K562 (cell line): ENCODE measurements around the gene ADAP1. TPM values are rescaled to one million over a fixed set of nuclear protein-coding genes. Genes with fewer than 3 reads are reported as not detected.
A peak's percentile ranks its signal among the peaks of the same experiment; 100 is the strongest.

Experiments
- ADNP ChIP-seq: fragments of 200-800 bp; sonication (Bioruptor generic); IDR thresholded peaks from 2 replicates; pipeline ENCODE4 v1.6.1; 2016; ENCODE audit warnings: missing genetic modification characterization, missing compliant biosample characterization
- ARID1B ChIP-seq: fragments of 450-650 bp; IDR thresholded peaks from 2 replicates; pipeline ENCODE4 v1.6.1; 2016; ENCODE audit warnings: antibody characterized with exemption, mild to moderate bottlenecking, inconsistent platforms
- BHLHE40 ChIP-seq: IDR thresholded peaks from 2 replicates; pipeline ENCODE4 v1.6.1; 2011; ENCODE audit warnings: low read length, improper control_type of control experiment
- FOXK1 ChIP-seq: sonication (generic); formaldehyde crosslinking; IDR thresholded peaks from 2 replicates; pipeline ENCODE4 v1.8.0; 2022; ENCODE audit warnings: missing genetic modification reagents, mild to moderate bottlenecking, borderline replicate concordance
- HMG20A ChIP-seq: fragments of 450-650 bp; formaldehyde crosslinking; conservative IDR thresholded peaks from 2 replicates; pipeline ENCODE4 v1.4.0; 2020; ENCODE audit warnings: mild to moderate bottlenecking, mixed read lengths
- LEF1 ChIP-seq: fragments of 450-650 bp; IDR thresholded peaks from 2 replicates; pipeline ENCODE4 v1.6.1; 2016; ENCODE audit warnings: mild to moderate bottlenecking
- MEIS2 ChIP-seq: fragments of 450-650 bp; IDR thresholded peaks from 2 replicates; pipeline ENCODE4 v1.6.1; 2014; ENCODE audit warnings: mild to moderate bottlenecking; ENCODE audit not compliant: partially characterized antibody
- NFYB ChIP-seq: IDR thresholded peaks from 2 replicates; pipeline ENCODE4 v1.6.1; 2011; ENCODE audit warnings: mild to moderate bottlenecking, moderate library complexity; ENCODE audit not compliant: insufficient read length; ENCODE audit errors: extremely low read depth
- PHF21A ChIP-seq: fragments of 450-650 bp; IDR thresholded peaks from 2 replicates; pipeline ENCODE4 v1.6.1; 2017; ENCODE audit warnings: low read depth, borderline replicate concordance
- POLR2A ChIP-seq: fragments of 450-650 bp; conservative IDR thresholded peaks from 2 replicates; pipeline ENCODE4 v1.6.1; 2016
- POLR2H ChIP-seq: IDR thresholded peaks from 2 replicates; pipeline ENCODE4 v1.6.1; 2016; ENCODE audit warnings: missing genetic modification characterization, low read depth, mild to moderate bottlenecking, control low read depth, missing compliant biosample characterization, moderate library complexity
- RUNX1 ChIP-seq: sonication (generic); IDR thresholded peaks from 2 replicates; pipeline ENCODE4 v1.6.1; 2016; ENCODE audit warnings: antibody characterized with exemption, low read depth
- SMARCB1 ChIP-seq: IDR thresholded peaks from 2 replicates; pipeline ENCODE4 v1.6.1; 2011; ENCODE audit warnings: improper control_type of control experiment, low read depth; ENCODE audit not compliant: insufficient read length
- SUPT5H ChIP-seq: fragments of 450-650 bp; IDR thresholded peaks from 2 replicates; pipeline ENCODE4 v1.6.1; 2016
- TAF9B ChIP-seq: fragments of 450-650 bp; IDR thresholded peaks from 2 replicates; pipeline ENCODE4 v1.6.1; 2018; ENCODE audit warnings: mild to moderate bottlenecking; ENCODE audit not compliant: partially characterized antibody
- ZNF316 ChIP-seq: fragments of 450-650 bp; IDR thresholded peaks from 2 replicates; pipeline ENCODE4 v1.6.1; 2016
- ZNF551 ChIP-seq: fragments of 250-450 bp; sonication (Bioruptor Pico); IDR thresholded peaks from 2 replicates; pipeline ENCODE4 v1.5.0; 2021; ENCODE audit warnings: mild to moderate bottlenecking, moderate library complexity
- polyA plus RNA-seq, 8 experiments: library from polyadenylated mRNA; depleted of rRNA in 4 of 8; stranded (reverse) in 5 of 8; unstranded in 3 of 8; fragments of >200 nt; fragmentation: Nextera tagmentation in 2 of 8; fragmentation: Illumina TruSeq in 1 of 8; extraction: Ambion mirVana in 2 of 8; extraction: Trizol in 1 of 8; gene quantifications; 2 replicates each; pipeline versions ENCODE4 v1.2.1 to v1.2.3, GENCODE V29; 2011 to 2014; ENCODE audit warnings: inconsistent platforms in 1 of 8, missing spikeins in 1 of 8
- total RNA-seq, 7 experiments: library from RNA; depleted of rRNA in 6 of 7; stranded (reverse); fragments of >200 nt in 6 of 7; fragmentation: Illumina TruSeq in 2 of 7; extraction: Trizol in 2 of 7; gene quantifications; 2 replicates each; pipeline versions ENCODE4 v1.2.1 to v1.2.3, GENCODE V29; 2011 to 2021; ENCODE audit warnings: low replicate concordance in 1 of 7
- TF ChIP-seq, protein P1 (sequence below): fragments of 150-350 bp; conservative IDR thresholded peaks from 2 replicates; pipeline ENCODE4 v1.6.1; 2014; ENCODE audit warnings: low read length
- TF ChIP-seq, protein P2 (sequence below): fragments of 450-650 bp; formaldehyde crosslinking; IDR thresholded peaks from 2 replicates; pipeline ENCODE4 v1.4.0; 2020; ENCODE audit warnings: mild to moderate bottlenecking, moderate library complexity
- TF ChIP-seq, protein P3 (sequence below): fragments of 250-450 bp; sonication (Bioruptor Pico); IDR thresholded peaks from 2 replicates; pipeline ENCODE4 v1.8.0; 2021; ENCODE audit warnings: mild to moderate bottlenecking, moderate library complexity
- TF ChIP-seq, protein P4 (sequence below), 2 experiments: fragments of 450-650 bp; conservative IDR thresholded peaks; 2 replicates each; pipeline ENCODE4 v1.6.1; 2017; ENCODE audit warnings: mild to moderate bottlenecking in 2 of 2, moderate library complexity in 2 of 2

ADAP1 gene
- total and polyA plus RNA-seq, 9 of the 15 experiments (the other 6 are each of a cell fraction or from before 2014, with no cell fraction given): 0.27 to 1.4 (median 0.52) TPM; not detected in 3

DNA sequence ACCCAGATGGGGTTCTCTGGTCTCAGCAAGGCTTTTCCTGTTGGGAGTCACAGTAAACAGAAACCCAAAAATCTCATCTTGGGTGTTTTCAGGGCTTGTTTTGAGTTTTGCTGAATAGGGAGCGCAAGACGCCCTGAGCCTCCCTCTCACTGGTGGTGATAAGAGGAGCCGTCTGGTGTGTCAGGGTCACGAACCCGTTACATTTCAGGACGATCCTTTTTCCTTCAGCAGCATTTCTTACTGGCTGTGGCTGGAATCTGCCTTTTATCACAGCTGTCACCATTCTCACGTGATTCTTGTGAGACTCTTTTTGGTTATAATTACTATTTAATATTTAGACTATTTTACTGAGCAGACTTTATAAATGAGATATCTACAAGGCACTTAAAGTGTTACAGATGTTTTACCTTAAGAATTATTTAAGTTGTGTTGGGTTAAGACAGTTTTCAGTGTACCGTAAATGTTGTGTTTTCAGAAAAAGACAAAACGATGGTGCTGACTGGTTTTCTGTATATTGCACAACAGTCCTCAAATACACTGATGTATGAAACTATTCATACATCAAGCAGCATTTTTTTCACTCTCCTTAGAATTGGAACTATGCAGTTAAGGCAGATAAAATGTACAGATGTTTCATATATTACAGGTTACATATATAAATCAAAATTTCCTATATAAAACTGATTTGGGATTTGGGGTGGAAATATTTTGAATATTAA is 80.3 kb downstream of the ADAP1 start (continued):
- TF ChIP-seq POLR2H (tag) (peak; percentile 42; the same call in 1 of the 2 replicates), BHLHE40 (peak; percentile 84), RUNX1 (no peak), POLR2A (0 out of 2 replicates have a peak, but pooled peaks have one; percentile 4), SUPT5H (0 out of 2 replicates have a peak, but pooled peaks have one; percentile 11), HMG20A (CRISPR knock-in tag) (no peak), TAF9B (peak; percentile 26), ARID1B (peak; percentile 33; the same call in 1 of the 2 replicates), MEIS2 (peak; percentile 85), ZNF316 (0 out of 2 replicates have a peak, but pooled peaks have one; percentile 11), PHF21A (no peak), SMARCB1 (no peak), FOXK1 (CRISPR knock-in tag) (no peak), LEF1 (0 out of 2 replicates have a peak, but pooled peaks have one; percentile 24), NFYB (peak; percentile 6), ZNF551 (CRISPR knock-in tag) (no peak), ADNP (tag) (peak; percentile 16; the same call in 1 of the 2 replicates)
- TF ChIP-seq, protein P1, sequence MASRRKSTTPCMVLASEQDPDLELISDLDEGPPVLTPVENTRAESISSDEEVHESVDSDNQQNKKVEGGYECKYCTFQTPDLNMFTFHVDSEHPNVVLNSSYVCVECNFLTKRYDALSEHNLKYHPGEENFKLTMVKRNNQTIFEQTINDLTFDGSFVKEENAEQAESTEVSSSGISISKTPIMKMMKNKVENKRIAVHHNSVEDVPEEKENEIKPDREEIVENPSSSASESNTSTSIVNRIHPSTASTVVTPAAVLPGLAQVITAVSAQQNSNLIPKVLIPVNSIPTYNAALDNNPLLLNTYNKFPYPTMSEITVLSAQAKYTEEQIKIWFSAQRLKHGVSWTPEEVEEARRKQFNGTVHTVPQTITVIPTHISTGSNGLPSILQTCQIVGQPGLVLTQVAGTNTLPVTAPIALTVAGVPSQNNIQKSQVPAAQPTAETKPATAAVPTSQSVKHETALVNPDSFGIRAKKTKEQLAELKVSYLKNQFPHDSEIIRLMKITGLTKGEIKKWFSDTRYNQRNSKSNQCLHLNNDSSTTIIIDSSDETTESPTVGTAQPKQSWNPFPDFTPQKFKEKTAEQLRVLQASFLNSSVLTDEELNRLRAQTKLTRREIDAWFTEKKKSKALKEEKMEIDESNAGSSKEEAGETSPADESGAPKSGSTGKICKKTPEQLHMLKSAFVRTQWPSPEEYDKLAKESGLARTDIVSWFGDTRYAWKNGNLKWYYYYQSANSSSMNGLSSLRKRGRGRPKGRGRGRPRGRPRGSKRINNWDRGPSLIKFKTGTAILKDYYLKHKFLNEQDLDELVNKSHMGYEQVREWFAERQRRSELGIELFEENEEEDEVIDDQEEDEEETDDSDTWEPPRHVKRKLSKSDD: no peak
- TF ChIP-seq, protein P2, sequence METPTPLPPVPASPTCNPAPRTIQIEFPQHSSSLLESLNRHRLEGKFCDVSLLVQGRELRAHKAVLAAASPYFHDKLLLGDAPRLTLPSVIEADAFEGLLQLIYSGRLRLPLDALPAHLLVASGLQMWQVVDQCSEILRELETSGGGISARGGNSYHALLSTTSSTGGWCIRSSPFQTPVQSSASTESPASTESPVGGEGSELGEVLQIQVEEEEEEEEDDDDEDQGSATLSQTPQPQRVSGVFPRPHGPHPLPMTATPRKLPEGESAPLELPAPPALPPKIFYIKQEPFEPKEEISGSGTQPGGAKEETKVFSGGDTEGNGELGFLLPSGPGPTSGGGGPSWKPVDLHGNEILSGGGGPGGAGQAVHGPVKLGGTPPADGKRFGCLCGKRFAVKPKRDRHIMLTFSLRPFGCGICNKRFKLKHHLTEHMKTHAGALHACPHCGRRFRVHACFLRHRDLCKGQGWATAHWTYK (CRISPR knock-in tag): no peak
- TF ChIP-seq, protein P3, sequence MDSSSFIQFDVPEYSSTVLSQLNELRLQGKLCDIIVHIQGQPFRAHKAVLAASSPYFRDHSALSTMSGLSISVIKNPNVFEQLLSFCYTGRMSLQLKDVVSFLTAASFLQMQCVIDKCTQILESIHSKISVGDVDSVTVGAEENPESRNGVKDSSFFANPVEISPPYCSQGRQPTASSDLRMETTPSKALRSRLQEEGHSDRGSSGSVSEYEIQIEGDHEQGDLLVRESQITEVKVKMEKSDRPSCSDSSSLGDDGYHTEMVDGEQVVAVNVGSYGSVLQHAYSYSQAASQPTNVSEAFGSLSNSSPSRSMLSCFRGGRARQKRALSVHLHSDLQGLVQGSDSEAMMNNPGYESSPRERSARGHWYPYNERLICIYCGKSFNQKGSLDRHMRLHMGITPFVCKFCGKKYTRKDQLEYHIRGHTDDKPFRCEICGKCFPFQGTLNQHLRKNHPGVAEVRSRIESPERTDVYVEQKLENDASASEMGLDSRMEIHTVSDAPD (CRISPR knock-in tag): 0 out of 2 replicates have a peak, but pooled peaks have one; percentile 4
- TF ChIP-seq, protein P4, sequence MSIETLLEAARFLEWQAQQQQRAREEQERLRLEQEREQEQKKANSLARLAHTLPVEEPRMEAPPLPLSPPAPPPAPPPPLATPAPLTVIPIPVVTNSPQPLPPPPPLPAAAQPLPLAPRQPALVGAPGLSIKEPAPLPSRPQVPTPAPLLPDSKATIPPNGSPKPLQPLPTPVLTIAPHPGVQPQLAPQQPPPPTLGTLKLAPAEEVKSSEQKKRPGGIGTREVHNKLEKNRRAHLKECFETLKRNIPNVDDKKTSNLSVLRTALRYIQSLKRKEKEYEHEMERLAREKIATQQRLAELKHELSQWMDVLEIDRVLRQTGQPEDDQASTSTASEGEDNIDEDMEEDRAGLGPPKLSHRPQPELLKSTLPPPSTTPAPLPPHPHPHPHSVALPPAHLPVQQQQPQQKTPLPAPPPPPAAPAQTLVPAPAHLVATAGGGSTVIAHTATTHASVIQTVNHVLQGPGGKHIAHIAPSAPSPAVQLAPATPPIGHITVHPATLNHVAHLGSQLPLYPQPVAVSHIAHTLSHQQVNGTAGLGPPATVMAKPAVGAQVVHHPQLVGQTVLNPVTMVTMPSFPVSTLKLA (conservative IDR thresholded peaks at IDR 0.05): no peak
